HL-60 (cell line): ENCODE results near the gene CCDC88A.

Experiments used
- CTCF ChIP-seq: IDR thresholded peaks from one replicate; pipeline ENCODE4 v1.5.1; 2011; ENCODE audit warnings: low read length, control low read depth, inconsistent platforms; ENCODE audit not compliant: insufficient read depth
- GABPA ChIP-seq: IDR thresholded peaks from 2 replicates; pipeline ENCODE4 v1.6.1; 2012; ENCODE audit warnings: low read depth
- POLR2AphosphoS5 ChIP-seq: IDR thresholded peaks from 2 replicates; pipeline ENCODE4 v1.6.1; 2012; ENCODE audit warnings: low read depth
- SPI1 ChIP-seq: IDR thresholded peaks from 2 replicates; pipeline ENCODE4 v1.6.1; 2012; ENCODE audit warnings: low read depth, mild to moderate bottlenecking, borderline replicate concordance
- TF ChIP-seq, protein P1 (sequence below): IDR thresholded peaks from 2 replicates; pipeline ENCODE4 v1.6.1; 2012; ENCODE audit warnings: low read depth; ENCODE audit not compliant: insufficient replicate concordance

DNA sequence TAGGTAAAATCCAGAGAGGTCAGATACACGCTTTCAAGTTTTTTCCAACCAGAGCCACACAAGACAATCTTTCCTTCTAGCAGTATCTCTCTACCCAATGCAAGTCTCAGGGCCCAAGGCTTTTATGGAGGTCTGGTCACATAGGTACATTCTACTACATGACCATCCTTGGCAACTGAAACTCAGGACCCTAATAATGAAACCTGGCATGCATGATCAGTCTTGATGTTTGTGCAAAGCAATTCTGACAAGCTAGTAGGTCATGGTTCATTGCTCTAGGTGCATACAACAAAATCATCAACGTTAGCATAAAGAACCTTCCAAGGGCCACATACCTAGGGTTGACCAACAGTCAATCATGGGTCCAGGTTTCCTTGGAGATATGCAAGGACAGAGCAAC, 33.2 kb upstream of the CCDC88A start:
- no peak for TF ChIP-seq CTCF
- TF ChIP-seq, protein P1, sequence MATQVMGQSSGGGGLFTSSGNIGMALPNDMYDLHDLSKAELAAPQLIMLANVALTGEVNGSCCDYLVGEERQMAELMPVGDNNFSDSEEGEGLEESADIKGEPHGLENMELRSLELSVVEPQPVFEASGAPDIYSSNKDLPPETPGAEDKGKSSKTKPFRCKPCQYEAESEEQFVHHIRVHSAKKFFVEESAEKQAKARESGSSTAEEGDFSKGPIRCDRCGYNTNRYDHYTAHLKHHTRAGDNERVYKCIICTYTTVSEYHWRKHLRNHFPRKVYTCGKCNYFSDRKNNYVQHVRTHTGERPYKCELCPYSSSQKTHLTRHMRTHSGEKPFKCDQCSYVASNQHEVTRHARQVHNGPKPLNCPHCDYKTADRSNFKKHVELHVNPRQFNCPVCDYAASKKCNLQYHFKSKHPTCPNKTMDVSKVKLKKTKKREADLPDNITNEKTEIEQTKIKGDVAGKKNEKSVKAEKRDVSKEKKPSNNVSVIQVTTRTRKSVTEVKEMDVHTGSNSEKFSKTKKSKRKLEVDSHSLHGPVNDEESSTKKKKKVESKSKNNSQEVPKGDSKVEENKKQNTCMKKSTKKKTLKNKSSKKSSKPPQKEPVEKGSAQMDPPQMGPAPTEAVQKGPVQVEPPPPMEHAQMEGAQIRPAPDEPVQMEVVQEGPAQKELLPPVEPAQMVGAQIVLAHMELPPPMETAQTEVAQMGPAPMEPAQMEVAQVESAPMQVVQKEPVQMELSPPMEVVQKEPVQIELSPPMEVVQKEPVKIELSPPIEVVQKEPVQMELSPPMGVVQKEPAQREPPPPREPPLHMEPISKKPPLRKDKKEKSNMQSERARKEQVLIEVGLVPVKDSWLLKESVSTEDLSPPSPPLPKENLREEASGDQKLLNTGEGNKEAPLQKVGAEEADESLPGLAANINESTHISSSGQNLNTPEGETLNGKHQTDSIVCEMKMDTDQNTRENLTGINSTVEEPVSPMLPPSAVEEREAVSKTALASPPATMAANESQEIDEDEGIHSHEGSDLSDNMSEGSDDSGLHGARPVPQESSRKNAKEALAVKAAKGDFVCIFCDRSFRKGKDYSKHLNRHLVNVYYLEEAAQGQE = no peak
- TF ChIP-seq POLR2AphosphoS5 = no peak
- no peak for TF ChIP-seq GABPA
- TF ChIP-seq SPI1 = no peak
